ENCODE results near the gene VMP1. TPM values are rescaled to one million over a fixed set of nuclear protein-coding genes. Genes with fewer than 3 reads are reported as not detected.

VMP1 gene
- total RNA-seq, 2 experiments from 2014 or later: 239 to 248 TPM

- no peak for ATAC-seq
- CTCF ChIA-PET: interaction anchor here (0.7 to 0.9 kb wide), 2 partner anchors 18 to 309 kb away, joined by 3 read pairs; no protein-coding TSS in a partner anchor
- Mint-ChIP-seq H3K27me3 (no peaks in the 10 kb centered on the region), H3K27ac (no peak overlapping the region), H3K4me3 (no peak overlapping the region), H3K9me3 (no peaks in the 10 kb centered on the region), H3K4me1 (ENCODE audit: low read depth) (peaks cover 16% of the 10 kb centered on the region), H3K36me3 (ENCODE audit: low read depth) (no peaks in the 10 kb centered on the region)
- intact Hi-C loops (cut with micrococcal nuclease): no loop called here
- no peak for TF ChIP-seq CTCF (IDR thresholded peaks at IDR 0.05)
- DNase-seq: no peak
- POLR2A ChIA-PET: no interaction called here
These were observed 20.5 kb downstream of the VMP1 start for GRCh38 chr17:59727817-59728533.

- TF ChIP-seq CTCF (IDR thresholded peaks at IDR 0.05): no peak
- peaks cover 13% of the 10 kb centered on the region for H3K4me1 Mint-ChIP-seq (ENCODE audit: low read depth)
- intact Hi-C loops (cut with micrococcal nuclease): loop anchor here (10.0 kb wide), 1 partner anchor 324 kb away; no protein-coding TSS in a partner anchor
- H3K27me3 Mint-ChIP-seq: no peaks in the 10 kb centered on the region
- H3K27ac Mint-ChIP-seq: no peak overlapping the region
- ATAC-seq (no peak), DNase-seq (no peak)
- no peak overlapping the region for H3K4me3 Mint-ChIP-seq
- peaks cover 2% of the 10 kb centered on the region for H3K36me3 Mint-ChIP-seq (ENCODE audit: low read depth)
- CTCF ChIA-PET: no interaction called here
- POLR2A ChIA-PET: no interaction called here
- no peaks in the 10 kb centered on the region for H3K9me3 Mint-ChIP-seq
These were observed 22.9 kb downstream of the VMP1 start for GRCh38 chr17:59730268-59730834.

- Mint-ChIP-seq H3K4me1 (ENCODE audit: low read depth) (peaks cover 12% of the 10 kb centered on the region), H3K36me3 (ENCODE audit: low read depth) (peaks cover 6% of the 10 kb centered on the region), H3K9me3 (no peaks in the 10 kb centered on the region), H3K4me3 (no peak overlapping the region), H3K27ac (no peak overlapping the region), H3K27me3 (no peaks in the 10 kb centered on the region)
- intact Hi-C loops (cut with micrococcal nuclease): loop anchor here (10.0 kb wide), 1 partner anchor 321 kb away; no protein-coding TSS in a partner anchor
- CTCF ChIA-PET: interaction anchor here (1.1 to 1.6 kb wide), 4 partner anchors 13 to 307 kb away, joined by 3 to 4 read pairs (median 4); no protein-coding TSS in a partner anchor
- no peak for DNase-seq
- TF ChIP-seq CTCF (IDR thresholded peaks at IDR 0.05): no peak
- POLR2A ChIA-PET: no interaction called here
- ATAC-seq: no peak
These were observed 26.2 kb downstream of the VMP1 start for GRCh38 chr17:59733697-59734096.

- Mint-ChIP-seq H3K4me3 (no peak overlapping the region), H3K4me1 (ENCODE audit: low read depth) (peaks cover 10% of the 10 kb centered on the region), H3K36me3 (ENCODE audit: low read depth) (peaks cover 6% of the 10 kb centered on the region), H3K27me3 (no peaks in the 10 kb centered on the region), H3K27ac (no peak overlapping the region), H3K9me3 (no peaks in the 10 kb centered on the region)
- CTCF ChIA-PET: interaction anchor here (1.1 to 1.6 kb wide), 4 partner anchors 12 to 307 kb away, joined by 3 to 4 read pairs (median 4); no protein-coding TSS in a partner anchor
- no peak for TF ChIP-seq CTCF (IDR thresholded peaks at IDR 0.05)
- intact Hi-C loops (cut with micrococcal nuclease): loop anchor here (10.0 kb wide), 1 partner anchor 321 kb away; no protein-coding TSS in a partner anchor
- DNase-seq: no peak
- ATAC-seq: no peak
- POLR2A ChIA-PET: no interaction called here
These were observed 26.8 kb downstream of the VMP1 start for GRCh38 chr17:59734226-59734625.

GRCh38 chr17:59737324-59737723, 29.9 kb downstream of the VMP1 start:
- Mint-ChIP-seq H3K36me3 (ENCODE audit: low read depth) (peaks cover 11% of the 10 kb centered on the region), H3K27me3 (no peaks in the 10 kb centered on the region), H3K27ac (no peak overlapping the region), H3K4me3 (no peak overlapping the region), H3K4me1 (ENCODE audit: low read depth) (no peaks in the 10 kb centered on the region), H3K9me3 (no peaks in the 10 kb centered on the region)
- ChIA-PET POLR2A (interaction anchor here (0.5 kb wide), 1 partner anchor 127 kb away, joined by 3 read pairs; no protein-coding TSS in a partner anchor), CTCF (interaction anchor here (0.9 to 1.5 kb wide), 2 partner anchors 122 to 526 kb away, joined by 3 to 5 read pairs; no protein-coding TSS in a partner anchor)
- ATAC-seq (no peak), DNase-seq (no peak)
- TF ChIP-seq CTCF (IDR thresholded peaks at IDR 0.05): no peak
- intact Hi-C loops (cut with micrococcal nuclease): loop anchor here (10.0 kb wide), 1 partner anchor 317 kb away; no protein-coding TSS in a partner anchor

Measured in activated CD8-positive, alpha-beta T cell treated with anti-CD3 and anti-CD28 coated beads for 36 hours (primary cell).